Upper lobe of left lung (tissue), 4 donors: ENCODE results near the gene POC5.

Source experiments
- EP300 ChIP-seq, 4 donors: sonication (generic); formaldehyde crosslinking; IDR thresholded peaks; one replicate each; pipeline ENCODE4 v1.5.1; 2017; ENCODE audit warnings: antibody characterized with exemption in 4 of 4, control low read depth in 2 of 4
- TF ChIP-seq, protein P1 (sequence below), 6 experiments: fragments of 450-650 bp in 4 of 6; fragments of 200-600 bp in 2 of 6; sonication (generic) in 2 of 6; IDR thresholded peaks; one replicate each; pipeline ENCODE4 v1.5.1; 2016 to 2019; ENCODE audit warnings: antibody characterized with exemption in 6 of 6

DNA sequence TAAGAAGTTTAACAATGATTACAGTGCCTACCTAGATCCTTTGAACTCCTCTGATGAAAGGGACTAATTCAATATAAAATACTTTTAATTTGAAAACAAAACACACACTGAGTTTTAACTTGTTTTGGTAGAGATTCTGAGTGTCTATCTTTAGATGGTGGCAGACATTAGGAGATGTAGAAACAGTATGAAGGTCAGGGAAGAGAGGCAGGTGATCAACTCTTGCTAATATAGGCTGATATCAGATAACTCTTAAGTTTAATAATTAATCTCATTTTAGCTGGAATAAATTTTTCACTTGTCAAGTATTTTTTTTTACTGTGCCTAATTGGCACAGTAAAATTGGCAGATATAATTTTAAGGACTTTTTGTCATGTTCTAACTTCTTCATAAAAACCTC lies 30.8 kb downstream of the POC5 start:
- no peak for TF ChIP-seq EP300 (IDR thresholded peaks at IDR 0.05)
- TF ChIP-seq, protein P1, sequence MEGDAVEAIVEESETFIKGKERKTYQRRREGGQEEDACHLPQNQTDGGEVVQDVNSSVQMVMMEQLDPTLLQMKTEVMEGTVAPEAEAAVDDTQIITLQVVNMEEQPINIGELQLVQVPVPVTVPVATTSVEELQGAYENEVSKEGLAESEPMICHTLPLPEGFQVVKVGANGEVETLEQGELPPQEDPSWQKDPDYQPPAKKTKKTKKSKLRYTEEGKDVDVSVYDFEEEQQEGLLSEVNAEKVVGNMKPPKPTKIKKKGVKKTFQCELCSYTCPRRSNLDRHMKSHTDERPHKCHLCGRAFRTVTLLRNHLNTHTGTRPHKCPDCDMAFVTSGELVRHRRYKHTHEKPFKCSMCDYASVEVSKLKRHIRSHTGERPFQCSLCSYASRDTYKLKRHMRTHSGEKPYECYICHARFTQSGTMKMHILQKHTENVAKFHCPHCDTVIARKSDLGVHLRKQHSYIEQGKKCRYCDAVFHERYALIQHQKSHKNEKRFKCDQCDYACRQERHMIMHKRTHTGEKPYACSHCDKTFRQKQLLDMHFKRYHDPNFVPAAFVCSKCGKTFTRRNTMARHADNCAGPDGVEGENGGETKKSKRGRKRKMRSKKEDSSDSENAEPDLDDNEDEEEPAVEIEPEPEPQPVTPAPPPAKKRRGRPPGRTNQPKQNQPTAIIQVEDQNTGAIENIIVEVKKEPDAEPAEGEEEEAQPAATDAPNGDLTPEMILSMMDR (IDR thresholded peaks at IDR 0.05): no peak
